Measurements from ENCODE around the gene SGMS2. TPM values are rescaled to one million over a fixed set of nuclear protein-coding genes. Genes with fewer than 3 reads are reported as not detected.

The SGMS2 gene
- total and polyA plus RNA-seq, 2 of the 13 experiments (the other 11 are each of a cell fraction or from before 2014, with no cell fraction given): 1.2 to 1.7 TPM

- TF ChIP-seq, protein P1, sequence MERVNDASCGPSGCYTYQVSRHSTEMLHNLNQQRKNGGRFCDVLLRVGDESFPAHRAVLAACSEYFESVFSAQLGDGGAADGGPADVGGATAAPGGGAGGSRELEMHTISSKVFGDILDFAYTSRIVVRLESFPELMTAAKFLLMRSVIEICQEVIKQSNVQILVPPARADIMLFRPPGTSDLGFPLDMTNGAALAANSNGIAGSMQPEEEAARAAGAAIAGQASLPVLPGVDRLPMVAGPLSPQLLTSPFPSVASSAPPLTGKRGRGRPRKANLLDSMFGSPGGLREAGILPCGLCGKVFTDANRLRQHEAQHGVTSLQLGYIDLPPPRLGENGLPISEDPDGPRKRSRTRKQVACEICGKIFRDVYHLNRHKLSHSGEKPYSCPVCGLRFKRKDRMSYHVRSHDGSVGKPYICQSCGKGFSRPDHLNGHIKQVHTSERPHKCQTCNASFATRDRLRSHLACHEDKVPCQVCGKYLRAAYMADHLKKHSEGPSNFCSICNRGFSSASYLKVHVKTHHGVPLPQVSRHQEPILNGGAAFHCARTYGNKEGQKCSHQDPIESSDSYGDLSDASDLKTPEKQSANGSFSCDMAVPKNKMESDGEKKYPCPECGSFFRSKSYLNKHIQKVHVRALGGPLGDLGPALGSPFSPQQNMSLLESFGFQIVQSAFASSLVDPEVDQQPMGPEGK (CRISPR knock-in tag; IDR thresholded peaks at IDR 0.05): peak; percentile 68
- TF ChIP-seq PHF5A (CRISPR knock-in tag; IDR thresholded peaks at IDR 0.05; ENCODE audit: low read depth, unreplicated experiment) (no peak), ZNF891 (CRISPR knock-in tag; IDR thresholded peaks at IDR 0.05) (0 out of 2 replicates have a peak, but pooled peaks have one; percentile 46), ELK4 (CRISPR knock-in tag; IDR thresholded peaks at IDR 0.05; ENCODE audit: borderline replicate concordance) (no peak), PTBP1 (IDR thresholded peaks at IDR 0.05; ENCODE audit: low read depth, low read length, poor library complexity, severe bottlenecking) (no peak), FOSL2 (CRISPR knock-in tag; IDR thresholded peaks at IDR 0.05) (peak; percentile 92), SIX1 (CRISPR knock-in tag; IDR thresholded peaks at IDR 0.05; ENCODE audit: borderline replicate concordance) (no peak), ISX (CRISPR knock-in tag; conservative IDR thresholded peaks at IDR 0.05) (no peak), RARA (CRISPR knock-in tag; IDR thresholded peaks at IDR 0.05) (no peak), TAF15 (IDR thresholded peaks at IDR 0.05; ENCODE audit: low read depth, low read length, poor library complexity, severe bottlenecking) (peak; percentile 5), ZHX1 (CRISPR knock-in tag; IDR thresholded peaks at IDR 0.05; ENCODE audit: low read depth) (peak; percentile 15; the same call in 1 of the 2 replicates), SP2 (CRISPR knock-in tag; IDR thresholded peaks at IDR 0.05) (no peak), ZNF720 (CRISPR knock-in tag; IDR thresholded peaks at IDR 0.05) (no peak), TRAFD1 (CRISPR knock-in tag; IDR thresholded peaks at IDR 0.05; ENCODE audit: borderline replicate concordance) (no peak), ZNF784 (CRISPR knock-in tag; IDR thresholded peaks at IDR 0.05; ENCODE audit: borderline replicate concordance) (no peak), TRIM24 (CRISPR knock-in tag; IDR thresholded peaks at IDR 0.05) (no peak), ZNF704 (CRISPR knock-in tag; IDR thresholded peaks at IDR 0.05; ENCODE audit: borderline replicate concordance) (0 out of 2 replicates have a peak, but pooled peaks have one; percentile 18)
- TF ChIP-seq, protein P2, sequence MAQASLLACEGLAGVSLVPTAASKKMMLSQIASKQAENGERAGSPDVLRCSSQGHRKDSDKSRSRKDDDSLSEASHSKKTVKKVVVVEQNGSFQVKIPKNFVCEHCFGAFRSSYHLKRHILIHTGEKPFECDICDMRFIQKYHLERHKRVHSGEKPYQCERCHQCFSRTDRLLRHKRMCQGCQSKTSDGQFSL (CRISPR knock-in tag; IDR thresholded peaks at IDR 0.05): no peak
Measured at GRCh38 chr4:107824350-107825071, at the start of gene SGMS2 (continued).
